Measurements from ENCODE around the gene RIBC1.

The RIBC1 gene

GRCh38 chrX:53479301-53479700, 56.6 kb downstream of the RIBC1 start:
- in situ Hi-C loops (cut with HindIII; ENCODE audit: low sequenced_read_pairs) = no loop called here
- no peak for TF ChIP-seq CTCF (IDR thresholded peaks at IDR 0.05; ENCODE audit: low read depth, low read length)
- H3K4me3 ChIP-seq (ENCODE audit: low read depth, low read length) = no peak overlapping the region
- no peak for DNase-seq (ENCODE audit: low read depth, low spot score)

Measured in astrocyte of the spinal cord (primary cell).